Adrenal gland (tissue), 12 donors: ENCODE measurements around the gene WWOX. TPM values are rescaled to one million over a fixed set of nuclear protein-coding genes. Genes with fewer than 3 reads are reported as not detected.

Experiments used
- DNase-seq, 7 donors: peaks; one replicate each; pipeline ENCODE4 v3.0.0-alpha.2; 2019 to 2020
- H3K27ac ChIP-seq, 5 donors: fragments of 200-600 bp; sonication (generic) in 4 of 5; 1 replicate in 3 of 5; 2 replicates in 2 of 5; pipeline versions ENCODE4 v1.5.1 to v1.8.0; 2016 to 2020; ENCODE audit warnings: mild to moderate bottlenecking in 1 of 5
- H3K27me3 ChIP-seq: fragments of 200-600 bp; 2 replicates; pipeline ENCODE4 v1.8.0; 2021
- H3K36me3 ChIP-seq, 2 donors: fragments of 200-600 bp; replicated peaks in 1 of 2; 1 replicate in 1 of 2; 2 replicates in 1 of 2; pipeline versions ENCODE4 v1.5.1 to v1.8.0; 2018 to 2022
- H3K4me1 ChIP-seq, 2 donors: fragments of 200-600 bp; replicated peaks in 1 of 2; 1 replicate in 1 of 2; 2 replicates in 1 of 2; pipeline versions ENCODE4 v1.5.1 to v1.8.0; 2018 to 2021
- H3K4me3 ChIP-seq, 4 donors: fragments of 200-600 bp; sonication (generic) in 3 of 4; one replicate each; pipeline ENCODE4 v1.5.1; 2016 to 2018
- H3K9me3 ChIP-seq, 3 donors: fragments of 200-600 bp; sonication (generic) in 1 of 3; replicated peaks in 1 of 3; 1 replicate in 2 of 3; 2 replicates in 1 of 3; pipeline versions ENCODE4 v1.5.1 to v1.8.0; 2016 to 2021
- CTCF ChIP-seq, 6 experiments: fragments of 450-650 bp in 4 of 6; fragments of 200-600 bp in 2 of 6; sonication (generic) in 1 of 6; IDR thresholded peaks; 1 replicate in 5 of 6; 2 replicates in 1 of 6; pipeline versions ENCODE4 v1.5.1 to v1.8.0; 2016 to 2021; ENCODE audit warnings: antibody characterized with exemption in 6 of 6, mild to moderate bottlenecking in 2 of 6, moderate library complexity in 1 of 6
- POLR2A ChIP-seq, 2 donors: fragments of 450-650 bp; IDR thresholded peaks; one replicate each; pipeline ENCODE4 v1.6.1; 2017; ENCODE audit warnings: antibody characterized with exemption in 2 of 2, mild to moderate bottlenecking in 2 of 2, moderate library complexity in 1 of 2
- WGBS, 4 donors: extraction: QIAGEN DNeasy Blood & Tissue Kit in 2 of 4; methylation state at CpG; one replicate each; pipeline versions ENCODE4 v1.1.5 to v1.1.7; 2013 to 2017; 5-methylcytosine and 5-hydroxymethylcytosine counted together
- intact Hi-C, 2 donors: fragments of 100-400 bp; cut with DNase I; formaldehyde crosslinking; loops; one replicate each; pipeline versions ENCODE4 v1.14.1 to v1.15.0; 2022 to 2023
- polyA plus RNA-seq, 3 donors: library from polyadenylated mRNA; stranded (reverse); fragments of 200-250 nt in 2 of 3; fragments of 350-450 nt in 1 of 3; fragmentation: Illumina TruSeq in 1 of 3; extraction: RNeasy Lipid Tissue Mini Kit (QIAGEN cat#74804) in 1 of 3; gene quantifications; one replicate each; pipeline ENCODE4 v1.2.3, GENCODE V29; 2013 to 2014
- total RNA-seq, 9 donors: library from RNA; depleted of rRNA in 4 of 9; stranded (reverse); fragments of >200 nt in 4 of 9; fragments of 120-200 nt in 1 of 9; fragmentation: NEBNext Ultra II Directional in 1 of 9; extraction: Animal tissue kit (Norgen Biotek cat#: 25700) in 1 of 9; gene quantifications; one replicate each; pipeline versions ENCODE4 v1.1.0 to v1.2.4, GENCODE V29; 2013 to 2023
- donor health status: healthy with polysubstance abuse.
- donor health status: Bipolar disorder and iron deficiency.
- donor health status: DM: yes; HTN: yes; CAD: no.
- donor health status: DM: no; HTN: no; CAD: no.
- donor health status: DM: no; HTN: no; CAD: no.
- donor health status: DM: yes; HTN: yes; CAD: no.

WWOX gene
- total and polyA plus RNA-seq, 12 donors: 11.8 to 74.6 (median 20.5) TPM

GRCh38 chr16:78929841-78930240, 830.4 kb downstream of the WWOX start:
- Histone ChIP-seq H3K9me3 (no peaks in the 10 kb centered on the region), H3K36me3 (no peaks in the 10 kb centered on the region), H3K27ac (no peak overlapping the region), H3K4me3 (no peak overlapping the region), H3K4me1 (no peaks in the 10 kb centered on the region), H3K27me3 (no peaks in the 10 kb centered on the region)
- intact Hi-C loops: no loop called here
- WGBS, 4 donors: 84 to 90% (median 87%) methylated on average over 7 of the region's 7 CpGs
- TF ChIP-seq CTCF (IDR thresholded peaks at IDR 0.05) (no peak), POLR2A (IDR thresholded peaks at IDR 0.05) (no peak)
- no peak for DNase-seq

GRCh38 chr16:78930561-78930960, 831.1 kb downstream of the WWOX start:
- TF ChIP-seq CTCF (IDR thresholded peaks at IDR 0.05) (no peak), POLR2A (IDR thresholded peaks at IDR 0.05) (no peak)
- DNase-seq: no peak
- intact Hi-C loops: no loop called here
- H3K4me1 ChIP-seq: no peaks in the 10 kb centered on the region
- no peaks in the 10 kb centered on the region for H3K27me3 ChIP-seq
- no peaks in the 10 kb centered on the region for H3K36me3 ChIP-seq
- WGBS, 4 donors: 88 to 95% (median 94%) methylated on average over 4 of the region's 4 CpGs
- no peak overlapping the region for H3K4me3 ChIP-seq
- no peak overlapping the region for H3K27ac ChIP-seq
- no peaks in the 10 kb centered on the region for H3K9me3 ChIP-seq

- Histone ChIP-seq H3K36me3 (no peaks in the 10 kb centered on the region), H3K27me3 (no peaks in the 10 kb centered on the region), H3K27ac (no peak overlapping the region), H3K9me3 (no peaks in the 10 kb centered on the region), H3K4me3 (no peak overlapping the region), H3K4me1 (no peaks in the 10 kb centered on the region)
- no peak for DNase-seq
- intact Hi-C loops: no loop called here
- TF ChIP-seq CTCF (IDR thresholded peaks at IDR 0.05) (no peak), POLR2A (IDR thresholded peaks at IDR 0.05) (no peak)
- 93 to 97% (median 95%) methylated on average over 2 of the region's 2 CpGs for WGBS, 4 donors
These were observed 831.8 kb downstream of the WWOX start for GRCh38 chr16:78931267-78931666.

GRCh38 chr16:78931678-78932077, 832.2 kb downstream of the WWOX start:
- intact Hi-C loops: no loop called here
- no peak overlapping the region for H3K27ac ChIP-seq
- WGBS, 4 donors: 88 to 96% (median 90%) methylated on average over 4 of the region's 4 CpGs

More at GRCh38 chr16:78931678-78932077, 832.2 kb downstream of the WWOX start:
- no peaks in the 10 kb centered on the region for H3K4me1 ChIP-seq
- no peaks in the 10 kb centered on the region for H3K36me3 ChIP-seq
- no peak for DNase-seq
- no peak for TF ChIP-seq CTCF (IDR thresholded peaks at IDR 0.05)
- no peak for TF ChIP-seq POLR2A (IDR thresholded peaks at IDR 0.05)
- H3K27me3 ChIP-seq: no peaks in the 10 kb centered on the region
- no peaks in the 10 kb centered on the region for H3K9me3 ChIP-seq
- H3K4me3 ChIP-seq: no peak overlapping the region
